Testis (tissue), 3 donors: ENCODE results near the gene ANKRD17. TPM values are rescaled to one million over a fixed set of nuclear protein-coding genes. Genes with fewer than 3 reads are reported as not detected.
"Not testable (repeated sequence)": the region's sequence is repeated elsewhere in the genome, so short reads cannot be mapped to it uniquely, and the experiment has no call there.

Experiments
- DNase-seq: peaks from one replicate; pipeline ENCODE4 v3.0.0-alpha.2; 2019
- H3K27ac ChIP-seq, 2 donors: fragments of 200-600 bp; sonication (generic); one replicate each; pipeline ENCODE4 v1.5.1; 2019
- H3K27me3 ChIP-seq: fragments of 200-600 bp; sonication (generic); one replicate; pipeline ENCODE4 v1.5.1; 2019
- H3K36me3 ChIP-seq: fragments of 200-600 bp; sonication (generic); one replicate; pipeline ENCODE4 v1.5.1; 2017; ENCODE audit warnings: low read depth; ENCODE audit errors: missing control alignments
- H3K4me1 ChIP-seq: fragments of 200-600 bp; sonication (generic); one replicate; pipeline ENCODE4 v1.5.1; 2019
- H3K4me3 ChIP-seq, 2 donors: fragments of 200-600 bp; sonication (generic); one replicate each; pipeline ENCODE4 v1.5.1; 2017 to 2019
- H3K9me3 ChIP-seq: fragments of 200-600 bp; sonication (generic); one replicate; pipeline ENCODE4 v1.5.1; 2017
- CTCF ChIP-seq, 3 experiments: fragments of 450-650 bp in 2 of 3; fragments of 200-600 bp in 1 of 3; sonication (generic) in 1 of 3; IDR thresholded peaks; one replicate each; pipeline ENCODE4 v1.5.1; 2016 to 2019; ENCODE audit warnings: antibody characterized with exemption in 3 of 3, mild to moderate bottlenecking in 2 of 3, moderate library complexity in 1 of 3
- POLR2A ChIP-seq: fragments of 450-650 bp; IDR thresholded peaks from one replicate; pipeline ENCODE4 v1.6.1; 2017; ENCODE audit warnings: antibody characterized with exemption, mild to moderate bottlenecking, moderate library complexity
- WGBS, 2 donors: methylation state at CpG; one replicate each; pipeline ENCODE4 v1.1.5; 2018; 5-methylcytosine and 5-hydroxymethylcytosine counted together
- intact Hi-C: fragments of 100-400 bp; cut with DNase I; formaldehyde crosslinking; loops from one replicate; pipeline ENCODE4 v1.15.1; 2023; ENCODE audit warnings: low total_unique reads
- polyA plus RNA-seq: library from polyadenylated mRNA; stranded (reverse); fragments of 350-450 nt; fragmentation: Illumina TruSeq; extraction: RNeasy Lipid Tissue Mini Kit (QIAGEN cat#74804); gene quantifications from one replicate; pipeline ENCODE4 v1.2.3, GENCODE V29; 2014; ENCODE audit warnings: low read depth, low replicate concordance; ENCODE audit not compliant: insufficient read depth
- total RNA-seq, 2 donors: library from RNA; depleted of rRNA; stranded (reverse); fragments of >200 nt; gene quantifications; one replicate each; pipeline ENCODE4 v1.2.3, GENCODE V29; 2016

The ANKRD17 gene
- total and polyA plus RNA-seq, 3 donors from 2014 or later = 26.9 to 78.3 (median 68.9) TPM

- intact Hi-C loops = no loop called here
- Histone ChIP-seq H3K4me1 (no peaks in the 10 kb centered on the region), H3K4me3 (no peak overlapping the region), H3K27ac (no peak overlapping the region), H3K27me3 (no peaks in the 10 kb centered on the region), H3K36me3 (no peaks in the 10 kb centered on the region), H3K9me3 (no peaks in the 10 kb centered on the region)
- DNase-seq = no peak
- no peak for TF ChIP-seq POLR2A
- no peak for TF ChIP-seq CTCF (IDR thresholded peaks at IDR 0.05)
- WGBS, 2 donors = 86 to 100% methylated on average over 1 of the region's 1 CpG
Observed at GRCh38 chr4:73234712-73235111, 23.9 kb downstream of the ANKRD17 start.

DNA sequence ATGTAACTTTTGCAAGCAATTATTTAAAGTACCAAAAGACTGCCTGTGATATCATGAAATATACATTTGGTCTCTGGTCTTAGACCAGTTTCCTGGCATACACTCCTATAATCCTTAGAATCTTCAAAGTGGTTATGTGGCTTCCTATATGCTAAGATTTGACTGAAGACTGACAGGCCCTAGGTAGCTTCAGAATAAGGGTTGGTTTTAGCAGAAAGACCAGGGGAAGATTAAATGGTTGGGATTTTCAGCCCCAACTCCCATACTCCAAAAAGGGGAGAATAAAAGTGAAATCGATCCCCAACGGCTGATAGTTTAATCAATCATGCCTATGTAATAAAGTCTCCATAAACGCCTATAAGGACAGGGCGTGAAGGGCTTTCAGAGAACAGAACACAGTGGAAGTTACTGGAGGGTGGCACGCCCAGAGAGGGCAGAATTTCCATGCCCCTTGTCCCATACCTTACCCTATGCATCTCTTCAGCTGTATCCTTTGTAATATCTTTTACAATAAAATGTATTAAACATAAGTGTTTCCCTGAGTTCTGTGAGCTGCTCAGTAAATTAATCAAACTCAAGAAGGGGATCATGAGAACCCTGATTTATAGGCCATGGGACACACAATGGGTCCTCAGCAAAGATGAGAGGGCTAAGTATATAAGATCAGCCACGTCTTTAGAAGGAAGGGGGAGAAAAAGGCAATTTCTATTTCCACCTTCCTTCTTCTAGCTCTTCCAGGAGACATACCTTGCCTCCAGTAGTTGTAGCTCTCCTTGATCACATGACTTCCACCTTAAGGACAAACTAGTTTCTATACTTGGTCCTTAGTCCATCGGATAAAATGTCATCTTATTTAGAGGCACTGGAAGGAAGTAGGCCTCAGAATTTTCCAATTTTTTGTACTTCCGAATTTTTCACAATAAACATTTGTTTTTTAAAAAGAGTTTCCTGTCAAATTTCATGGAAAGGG is 26.8 kb downstream of the ANKRD17 start:
- H3K9me3 ChIP-seq = no peaks in the 10 kb centered on the region
- H3K4me3 ChIP-seq = no peak overlapping the region

GRCh38 chr4:73230865-73231517 is 27.6 kb downstream of the ANKRD17 start:
- no peak for DNase-seq
- H3K9me3 ChIP-seq = no peaks in the 10 kb centered on the region
- no peak overlapping the region for H3K27ac ChIP-seq
- intact Hi-C loops = no loop called here
- no peaks in the 10 kb centered on the region for H3K4me1 ChIP-seq
- H3K36me3 ChIP-seq = no peaks in the 10 kb centered on the region
- H3K27me3 ChIP-seq = no peaks in the 10 kb centered on the region
- TF ChIP-seq CTCF (IDR thresholded peaks at IDR 0.05) (no peak), POLR2A (no peak)
- WGBS, 2 donors = 86 to 91% methylated on average over 3 of the region's 3 CpGs
- no peak overlapping the region for H3K4me3 ChIP-seq

More for the DNA sequence above, 26.8 kb downstream of the ANKRD17 start:
- Histone ChIP-seq H3K27me3 (no peaks in the 10 kb centered on the region), H3K27ac (no peak overlapping the region), H3K36me3 (no peaks in the 10 kb centered on the region), H3K4me1 (no peaks in the 10 kb centered on the region)
- 88 to 90% methylated on average over 8 of the region's 8 CpGs for WGBS, 2 donors
- TF ChIP-seq POLR2A (no peak), CTCF (IDR thresholded peaks at IDR 0.05) (no peak)
- intact Hi-C loops = no loop called here
- DNase-seq = no peak

- H3K27ac ChIP-seq, intact Hi-C loops: not testable (repeated sequence)
- 95 to 96% methylated on average over 6 of the region's 6 CpGs for WGBS, 2 donors
Observed at GRCh38 chr4:73228800-73229199, 29.8 kb downstream of the ANKRD17 start.

DNA sequence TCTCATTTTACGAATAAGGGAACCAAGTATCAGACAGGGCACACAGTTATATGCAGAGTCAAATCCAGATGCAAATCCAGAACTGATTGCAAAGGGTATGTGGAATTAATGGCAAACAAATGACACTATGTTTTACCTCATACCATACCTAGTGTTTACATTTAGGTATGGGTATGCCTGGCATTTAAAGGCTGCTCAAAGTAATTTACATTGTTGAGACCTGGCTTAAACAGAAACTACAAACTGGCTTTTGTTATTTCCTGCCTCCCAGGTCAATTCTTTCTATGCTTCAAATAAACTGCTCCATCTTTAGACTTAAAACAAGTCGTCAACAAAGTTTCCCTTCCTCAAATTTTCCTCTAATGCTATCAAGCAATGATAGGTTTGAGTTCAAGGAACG is 33.7 kb downstream of the ANKRD17 start:
- no peaks in the 10 kb centered on the region for H3K36me3 ChIP-seq
- peaks cover 14% of the 10 kb centered on the region for H3K4me1 ChIP-seq
- no peak overlapping the region for H3K27ac ChIP-seq
- H3K4me3 ChIP-seq = no peak overlapping the region
- DNase-seq = no peak
- intact Hi-C loops = no loop called here
- H3K27me3 ChIP-seq = no peaks in the 10 kb centered on the region
- 82 to 90% methylated on average over 3 of the region's 3 CpGs for WGBS, 2 donors
- TF ChIP-seq CTCF (IDR thresholded peaks at IDR 0.05) = no peak
- TF ChIP-seq POLR2A = no peak
- H3K9me3 ChIP-seq = no peaks in the 10 kb centered on the region

More at GRCh38 chr4:73228800-73229199, 29.8 kb downstream of the ANKRD17 start:
- H3K4me1 ChIP-seq, H3K9me3 ChIP-seq, H3K27me3 ChIP-seq, H3K36me3 ChIP-seq, H3K4me3 ChIP-seq, DNase-seq: not testable (repeated sequence)
